Measurements from ENCODE around the gene TBCB. TPM values are rescaled to one million over a fixed set of nuclear protein-coding genes. Genes with fewer than 3 reads are reported as not detected.
"Not testable (repeated sequence)": the region's sequence is repeated elsewhere in the genome, so short reads cannot be mapped to it uniquely, and the experiment has no call there.

TBCB gene
- total and polyA plus RNA-seq, 2 donors (not counting 3 experiments of a cell fraction or from before 2014, with no cell fraction given) = 178 to 363 TPM

- intact Hi-C loops (cut with micrococcal nuclease) (no loop called here), dilution Hi-C loops (cut with MboI; ENCODE audit: extremely low pct_ligation_motif_present, low sequenced_read_pairs) (no loop called here)
- no peak for FAIRE-seq
- CTCF ChIA-PET = interaction anchor here (1.2 kb wide), 1 partner anchor 102 kb away, joined by 4 read pairs; no protein-coding TSS in a partner anchor
- no peak for DNase-seq (ENCODE audit: low read depth, low spot score)
- no peak for TF ChIP-seq POLR2AphosphoS5 (IDR thresholded peaks at IDR 0.05; ENCODE audit: insufficient read depth, low read depth, low read length)
- TF ChIP-seq FOS (IDR thresholded peaks at IDR 0.05; ENCODE audit: borderline replicate concordance, insufficient read depth, low read length) = no peak
- TF ChIP-seq MAX (IDR thresholded peaks at IDR 0.05; ENCODE audit: insufficient read depth, insufficient read length) = no peak
- no peak for TF ChIP-seq JUN (IDR thresholded peaks at IDR 0.05; ENCODE audit: borderline replicate concordance, insufficient read depth, insufficient read length, low read depth)
- no peak for TF ChIP-seq POLR2A (IDR thresholded peaks at IDR 0.05; ENCODE audit: low read depth, low read length)
- TF ChIP-seq EZH2 (IDR thresholded peaks at IDR 0.05; ENCODE audit: borderline replicate concordance, low read depth, low read length, severe bottlenecking) = no peak
- TF ChIP-seq GATA2 (IDR thresholded peaks at IDR 0.05; ENCODE audit: insufficient read depth, insufficient read length, low read depth, low read length) = no peak
- TF ChIP-seq MYC (IDR thresholded peaks at IDR 0.05; ENCODE audit: low read depth, low read length) = no peak
- no peak for TF ChIP-seq CTCF (IDR thresholded peaks at IDR 0.05; ENCODE audit: extremely low read depth in 1 of 2, insufficient read depth in 1 of 2, low read depth in 1 of 2, low read length in 2 of 2)
- Histone ChIP-seq H3K27ac (ENCODE audit: insufficient read depth, low read depth, low read length) (no peak overlapping the region), H3K4me2 (ENCODE audit: insufficient read depth, low read length) (no peak overlapping the region), H2AFZ (ENCODE audit: low read depth, low read length) (no peak overlapping the region), H3K9me1 (replicated peaks; ENCODE audit: control insufficient read depth, extremely low read depth, insufficient read depth, low read length) (no peaks in the 10 kb centered on the region), H3K9ac (replicated peaks; ENCODE audit: extremely low read depth, insufficient read depth, low read length) (no peak overlapping the region), H3K4me1 (ENCODE audit: control insufficient read depth, extremely low read depth, insufficient read depth, low read length) (peaks cover 9% of the 10 kb centered on the region), H3K36me3 (ENCODE audit: control insufficient read depth in 2 of 2, extremely low read depth in 1 of 2, insufficient read depth in 2 of 2, low read length in 2 of 2) (no peaks in the 10 kb centered on the region), H4K20me1 (replicated peaks; ENCODE audit: control insufficient read depth, extremely low read depth, insufficient read depth, low read length) (no peaks in the 10 kb centered on the region), H3K4me3 (replicated peaks in 1 of 3; ENCODE audit: insufficient read depth in 1 of 3, low read depth in 1 of 3, low read length in 3 of 3) (no peak overlapping the region), H3K9me3 (replicated peaks; ENCODE audit: control insufficient read depth, insufficient read depth, low read length) (no peaks in the 10 kb centered on the region), H3K79me2 (ENCODE audit: control insufficient read depth, insufficient read depth, low read length) (no peaks in the 10 kb centered on the region), H3K27me3 (ENCODE audit: control insufficient read depth in 2 of 2, insufficient read depth in 2 of 2, low read length in 2 of 2) (no peaks in the 10 kb centered on the region)
- POLR2A ChIA-PET = no interaction called here
- BruUV-seq (replicated peaks) = no TSS peak
Measured at GRCh38 chr19:36067681-36068080, 47.6 kb upstream of the TBCB start.

GRCh38 chr19:36068810-36069499, 46.3 kb upstream of the TBCB start:
- H3K4me2 ChIP-seq (ENCODE audit: insufficient read depth, low read length); H3K36me3 ChIP-seq (ENCODE audit: control insufficient read depth in 2 of 2, extremely low read depth in 1 of 2, insufficient read depth in 2 of 2, low read length in 2 of 2); H3K4me3 ChIP-seq (replicated peaks in 1 of 3; ENCODE audit: insufficient read depth in 1 of 3, low read depth in 1 of 3, low read length in 3 of 3); H2AFZ ChIP-seq (ENCODE audit: low read depth, low read length); H3K9ac ChIP-seq (replicated peaks; ENCODE audit: extremely low read depth, insufficient read depth, low read length); FAIRE-seq; H3K27me3 ChIP-seq (ENCODE audit: control insufficient read depth in 2 of 2, insufficient read depth in 2 of 2, low read length in 2 of 2); POLR2A ChIA-PET; H4K20me1 ChIP-seq (replicated peaks; ENCODE audit: control insufficient read depth, extremely low read depth, insufficient read depth, low read length); H3K9me3 ChIP-seq (replicated peaks; ENCODE audit: control insufficient read depth, insufficient read depth, low read length); BruUV-seq (replicated peaks); H3K79me2 ChIP-seq (ENCODE audit: control insufficient read depth, insufficient read depth, low read length); H3K9me1 ChIP-seq (replicated peaks; ENCODE audit: control insufficient read depth, extremely low read depth, insufficient read depth, low read length); dilution Hi-C loops (cut with MboI; ENCODE audit: extremely low pct_ligation_motif_present, low sequenced_read_pairs); CTCF ChIA-PET; DNase-seq (ENCODE audit: low read depth, low spot score); H3K27ac ChIP-seq (ENCODE audit: insufficient read depth, low read depth, low read length); H3K4me1 ChIP-seq (ENCODE audit: control insufficient read depth, extremely low read depth, insufficient read depth, low read length); intact Hi-C loops (cut with micrococcal nuclease): not testable (repeated sequence)

All from endothelial cell of umbilical vein (primary cell).